ENCODE data around the gene TALDO1. TPM values are rescaled to one million over a fixed set of nuclear protein-coding genes. Genes with fewer than 3 reads are reported as not detected.

TALDO1 gene
- total RNA-seq (100 to 1,000 TPM in 1 of 2 donors, 10 to 100 TPM in 1; 60.4 to 102 TPM), total RNA-seq (36.3 to 108 reads per million in 2 donors)

DNA sequence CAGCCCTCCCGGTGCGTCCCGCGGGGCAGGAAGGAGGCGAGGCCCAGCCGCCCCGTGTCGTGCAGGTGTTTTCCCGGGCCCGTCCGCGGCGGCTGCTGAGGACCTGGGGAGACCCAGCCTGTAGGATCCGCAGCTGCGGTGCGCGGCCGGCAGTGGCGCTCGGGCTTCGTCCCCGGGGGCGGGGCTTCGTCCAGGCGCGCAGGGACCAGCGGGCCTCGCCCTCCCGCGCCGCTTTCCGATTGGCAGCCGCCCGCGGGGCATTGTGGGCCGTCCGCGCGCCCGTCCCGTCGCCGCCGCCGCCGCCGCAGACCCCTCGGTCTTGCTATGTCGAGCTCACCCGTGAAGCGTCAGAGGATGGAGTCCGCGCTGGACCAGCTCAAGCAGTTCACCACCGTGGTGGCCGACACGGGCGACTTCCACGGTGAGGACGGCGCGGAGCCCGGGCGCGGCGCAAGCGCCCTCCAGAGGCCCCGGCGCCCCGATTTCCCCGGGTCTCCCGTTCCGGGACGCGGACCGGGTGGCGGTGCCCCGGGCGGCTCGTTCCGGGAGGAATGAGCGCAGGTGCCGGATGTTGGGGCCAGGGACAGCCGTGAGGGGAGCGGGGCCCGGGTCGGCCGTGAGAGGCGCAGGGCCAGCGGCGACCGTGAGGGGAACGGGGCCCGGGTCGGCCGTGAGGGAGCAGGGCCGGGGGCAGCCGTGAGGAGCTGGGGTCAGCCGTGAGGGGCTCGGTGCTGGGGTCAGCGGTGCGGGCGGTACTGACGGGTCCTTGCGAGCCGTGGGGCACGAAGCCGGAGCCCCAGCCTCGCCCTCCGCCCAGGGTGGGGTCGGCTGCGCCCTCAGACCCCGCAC, at the start of gene TALDO1:
TSS of gene TALDO1 (plus strand) at position 307 of the 849 bp plus-strand sequence. CDS start at position 325, 18 bp downstream.
- ATAC-seq (peak; percentile 88), DNase-seq (peak; percentile 58 to 79 (median 76))
- peak within 1 kb of the TSS; percentile 86 for H3K4me3 Mint-ChIP-seq
- no peaks in the 10 kb centered on the region for H3K36me3 Mint-ChIP-seq (ENCODE audit: low read depth)
- no peaks in the 10 kb centered on the region for H3K27me3 Mint-ChIP-seq
- H3K4me1 Mint-ChIP-seq: peaks cover 8% of the 10 kb centered on the region
- peak within 1 kb of the TSS; percentile 74 for H3K27ac Mint-ChIP-seq
- no peaks in the 10 kb centered on the region for H3K9me3 ChIP-seq (ENCODE audit: control insufficient read depth, low read length, poor library complexity, severe bottlenecking)

DNA sequence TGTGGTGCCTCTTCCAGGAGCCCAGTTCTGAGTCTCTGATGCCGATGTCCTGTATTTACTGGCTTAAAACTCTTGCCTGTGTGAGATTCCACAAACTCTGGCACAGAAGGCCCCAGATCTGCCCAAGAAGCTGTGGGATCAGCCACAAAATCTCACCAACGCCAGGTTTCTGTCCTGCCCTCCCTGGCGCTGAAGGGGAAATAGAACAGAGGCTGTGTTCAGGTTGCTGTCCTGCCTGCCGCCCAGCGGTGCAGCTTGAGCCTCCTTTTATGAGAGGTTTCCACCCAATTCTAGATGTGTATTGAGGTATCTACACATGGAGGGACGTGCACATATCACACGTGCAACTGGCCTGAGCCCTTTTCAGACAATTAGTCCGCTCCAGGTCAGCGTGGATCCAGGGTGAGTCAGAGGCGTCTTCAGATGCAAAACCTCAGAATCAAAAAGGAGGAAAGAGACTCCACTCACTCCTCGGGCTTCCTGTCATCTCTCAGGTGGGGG, 49.4 kb upstream of the TALDO1 start:
- DNase-seq (no peak), ATAC-seq (no peak)
- Mint-ChIP-seq H3K4me1 (peaks cover 18% of the 10 kb centered on the region), H3K36me3 (ENCODE audit: low read depth) (no peaks in the 10 kb centered on the region), H3K4me3 (no peak overlapping the region), H3K27me3 (no peaks in the 10 kb centered on the region), H3K27ac (peak overlapping the region; percentile 24)
- H3K9me3 ChIP-seq (ENCODE audit: control insufficient read depth, low read length, poor library complexity, severe bottlenecking): no peaks in the 10 kb centered on the region

DNA sequence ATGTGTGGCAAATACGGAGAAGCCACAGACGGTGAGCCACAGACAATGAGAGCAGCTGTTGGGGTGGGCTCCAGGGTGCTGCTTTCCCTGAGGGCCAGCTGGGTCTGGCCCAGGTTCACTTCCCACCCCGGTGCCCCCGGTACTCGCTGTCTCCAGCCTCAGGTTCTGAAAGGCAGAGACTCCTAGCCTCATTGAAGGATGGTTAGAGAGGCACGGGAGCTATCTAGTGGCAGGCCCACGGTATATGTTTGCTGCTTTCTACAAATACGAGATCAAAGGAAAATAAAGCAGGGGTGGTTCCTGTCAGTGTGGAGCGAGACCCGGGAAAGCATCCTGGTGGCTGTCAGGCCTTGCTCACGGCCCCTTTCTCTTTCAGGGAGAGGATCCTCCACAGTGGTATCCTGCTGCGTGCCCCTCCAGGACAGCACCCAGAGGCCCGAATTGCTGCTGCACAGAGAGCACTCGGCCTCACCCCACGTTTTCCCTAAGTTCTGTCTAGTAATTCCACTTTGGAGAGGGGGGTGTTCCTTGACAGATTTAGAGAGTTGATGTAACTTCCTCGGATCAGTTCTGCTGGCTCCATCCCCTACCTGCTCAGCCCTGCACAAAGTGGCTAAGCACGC, 48.7 kb upstream of the TALDO1 start:
- H3K36me3 Mint-ChIP-seq (ENCODE audit: low read depth): no peaks in the 10 kb centered on the region
- no peak overlapping the region for H3K27ac Mint-ChIP-seq
- peaks cover 11% of the 10 kb centered on the region for H3K4me1 Mint-ChIP-seq
- H3K27me3 Mint-ChIP-seq: no peaks in the 10 kb centered on the region
- H3K4me3 Mint-ChIP-seq: no peak overlapping the region
- no peak for DNase-seq
- no peaks in the 10 kb centered on the region for H3K9me3 ChIP-seq (ENCODE audit: control insufficient read depth, low read length, poor library complexity, severe bottlenecking)
- ATAC-seq: no peak

DNA sequence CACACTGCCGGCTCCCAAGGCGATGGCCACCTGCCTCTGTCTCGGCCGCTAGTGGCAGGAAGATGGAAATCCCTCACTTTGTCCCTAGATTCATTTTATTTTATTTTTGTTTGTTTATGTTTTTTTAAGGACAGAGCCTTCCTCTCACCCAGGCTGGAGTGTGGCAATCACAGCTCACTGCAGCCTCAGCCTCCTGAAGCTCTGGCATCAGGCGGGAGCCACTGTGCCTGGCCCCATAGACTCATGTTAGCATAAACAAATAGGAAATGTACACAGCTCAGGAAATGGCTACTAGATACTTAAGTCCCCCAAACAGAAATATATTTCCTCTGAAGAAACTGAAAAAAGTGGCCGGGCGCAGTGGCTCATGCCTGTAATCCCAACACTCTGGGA, 48.2 kb upstream of the TALDO1 start:
- Mint-ChIP-seq H3K27me3 (no peaks in the 10 kb centered on the region), H3K4me3 (no peak overlapping the region), H3K4me1 (peaks cover 9% of the 10 kb centered on the region), H3K27ac (no peak overlapping the region), H3K36me3 (ENCODE audit: low read depth) (no peaks in the 10 kb centered on the region)
- DNase-seq (no peak), ATAC-seq (no peak)
- no peaks in the 10 kb centered on the region for H3K9me3 ChIP-seq (ENCODE audit: control insufficient read depth, low read length, poor library complexity, severe bottlenecking)

DNA sequence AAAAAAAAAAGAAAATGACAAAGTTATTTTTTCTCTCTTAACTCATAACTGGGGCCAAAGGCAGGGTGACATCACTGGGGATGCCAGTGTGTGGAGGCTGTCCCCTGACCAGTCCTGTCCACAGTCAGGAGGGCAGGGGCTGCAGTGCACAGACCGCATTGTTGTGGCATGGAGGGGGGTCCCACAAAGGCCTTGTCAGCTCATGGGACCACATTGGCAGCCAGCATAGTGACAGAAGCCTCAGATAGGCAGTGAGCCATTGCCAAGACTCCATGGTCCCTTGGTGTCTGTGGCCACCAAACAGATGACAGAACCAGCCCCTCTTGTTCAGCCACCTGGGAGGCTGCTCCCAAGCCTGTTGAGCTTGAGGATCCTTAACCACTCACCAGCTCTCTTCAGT, 47.5 kb upstream of the TALDO1 start:
- no peak for DNase-seq
- ATAC-seq: no peak
- no peaks in the 10 kb centered on the region for H3K36me3 Mint-ChIP-seq (ENCODE audit: low read depth)
- peaks cover 9% of the 10 kb centered on the region for H3K4me1 Mint-ChIP-seq
- H3K4me3 Mint-ChIP-seq: no peak overlapping the region
- H3K27me3 Mint-ChIP-seq: no peaks in the 10 kb centered on the region
- no peaks in the 10 kb centered on the region for H3K9me3 ChIP-seq (ENCODE audit: control insufficient read depth, low read length, poor library complexity, severe bottlenecking)
- no peak overlapping the region for H3K27ac Mint-ChIP-seq

DNA sequence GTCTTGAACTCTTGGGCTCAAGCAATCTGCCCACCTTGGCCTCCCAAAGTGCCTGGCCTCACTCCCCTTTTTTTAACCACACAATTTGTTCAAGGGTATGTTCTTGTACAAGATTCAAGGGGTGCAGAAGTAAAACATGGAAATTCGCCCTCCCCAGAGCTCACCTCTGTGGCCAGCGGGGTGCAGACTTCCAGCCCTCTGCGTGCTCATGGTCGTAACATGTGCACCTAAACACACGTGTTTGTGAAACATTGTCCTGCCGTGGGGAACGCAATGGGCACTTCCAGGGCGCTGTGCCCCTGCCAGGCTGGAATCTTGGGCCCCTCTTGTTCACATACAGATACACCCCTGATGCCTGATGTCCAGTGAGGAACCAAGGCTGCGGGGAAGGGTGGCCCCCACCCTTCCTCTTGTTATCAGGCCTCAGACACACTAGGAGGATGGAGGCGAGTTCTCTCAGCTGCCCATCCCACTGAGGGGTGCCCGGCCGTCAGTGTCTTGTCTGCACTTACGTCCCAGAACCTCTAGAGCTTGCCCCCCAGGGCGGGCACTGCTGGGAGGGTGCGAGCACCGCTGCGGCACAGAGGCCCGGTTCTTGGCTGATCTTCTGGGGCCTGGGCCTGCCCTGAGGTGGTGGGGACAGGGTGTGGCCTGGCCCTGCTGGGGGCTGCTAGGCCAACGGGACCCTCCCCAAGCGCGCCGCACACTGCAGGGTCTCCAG, 45.4 kb upstream of the TALDO1 start:
- peaks cover 8% of the 10 kb centered on the region for H3K4me1 Mint-ChIP-seq
- no peak overlapping the region for H3K27ac Mint-ChIP-seq
- H3K36me3 Mint-ChIP-seq (ENCODE audit: low read depth): no peaks in the 10 kb centered on the region
- DNase-seq (no peak), ATAC-seq (no peak)
- H3K4me3 Mint-ChIP-seq: no peak overlapping the region
- no peaks in the 10 kb centered on the region for H3K27me3 Mint-ChIP-seq
- H3K9me3 ChIP-seq (ENCODE audit: control insufficient read depth, low read length, poor library complexity, severe bottlenecking): no peaks in the 10 kb centered on the region

DNA sequence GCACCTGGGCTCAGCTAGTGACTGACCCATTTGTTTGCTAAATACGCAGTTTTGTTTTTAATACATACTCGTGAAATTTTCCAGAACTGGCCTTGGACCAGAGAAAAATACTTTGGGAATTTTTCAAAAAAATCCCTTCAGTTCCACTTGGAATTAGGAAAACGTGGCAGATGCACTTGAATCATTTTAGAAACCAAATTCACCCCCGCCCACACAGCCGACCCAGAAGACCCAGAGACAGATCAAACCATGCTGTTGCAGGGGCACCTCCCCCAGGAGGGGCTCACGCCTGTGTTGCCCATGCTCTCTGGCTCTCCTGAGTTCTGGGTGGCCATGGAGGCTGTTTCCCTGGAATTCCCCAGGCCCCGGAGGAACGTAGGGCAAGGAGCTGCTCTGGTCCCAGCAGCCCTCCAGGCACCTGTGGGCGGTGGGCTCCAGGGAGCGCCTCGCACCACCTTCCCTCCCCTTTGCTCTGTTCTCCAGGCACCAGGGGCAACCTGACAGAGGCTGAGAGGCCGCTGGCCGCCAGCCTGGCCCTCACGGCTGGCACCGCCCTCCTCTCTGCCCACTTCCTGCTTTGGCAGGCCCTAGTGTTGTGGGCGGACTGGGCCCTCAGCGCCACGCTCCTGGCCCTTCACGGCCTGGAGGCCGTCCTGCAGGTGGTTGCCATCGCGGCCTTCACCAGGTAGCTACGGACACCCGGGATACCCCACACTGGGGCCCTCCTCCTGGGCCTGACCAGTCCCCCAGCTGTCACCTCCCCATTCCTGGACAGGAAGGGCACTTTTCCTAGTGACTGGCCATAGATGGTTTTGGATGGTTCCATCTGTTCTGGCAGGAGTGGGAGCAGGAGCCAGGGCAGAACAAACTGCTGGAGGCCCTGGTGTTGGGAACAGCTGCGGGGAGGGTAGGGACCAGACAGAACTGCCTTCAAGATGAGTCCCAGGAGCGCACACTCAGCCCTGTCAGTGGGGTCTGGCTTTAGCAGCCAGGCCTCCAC, 44.5 kb upstream of the TALDO1 start:
- H3K4me1 Mint-ChIP-seq: peaks cover 5% of the 10 kb centered on the region
- H3K27me3 Mint-ChIP-seq: peaks cover 8% of the 10 kb centered on the region
- no peak overlapping the region for H3K27ac Mint-ChIP-seq
- H3K4me3 Mint-ChIP-seq: no peak overlapping the region
- H3K9me3 ChIP-seq (ENCODE audit: control insufficient read depth, low read length, poor library complexity, severe bottlenecking): no peaks in the 10 kb centered on the region
- no peaks in the 10 kb centered on the region for H3K36me3 Mint-ChIP-seq (ENCODE audit: low read depth)
- no peak for DNase-seq
- no peak for ATAC-seq

DNA sequence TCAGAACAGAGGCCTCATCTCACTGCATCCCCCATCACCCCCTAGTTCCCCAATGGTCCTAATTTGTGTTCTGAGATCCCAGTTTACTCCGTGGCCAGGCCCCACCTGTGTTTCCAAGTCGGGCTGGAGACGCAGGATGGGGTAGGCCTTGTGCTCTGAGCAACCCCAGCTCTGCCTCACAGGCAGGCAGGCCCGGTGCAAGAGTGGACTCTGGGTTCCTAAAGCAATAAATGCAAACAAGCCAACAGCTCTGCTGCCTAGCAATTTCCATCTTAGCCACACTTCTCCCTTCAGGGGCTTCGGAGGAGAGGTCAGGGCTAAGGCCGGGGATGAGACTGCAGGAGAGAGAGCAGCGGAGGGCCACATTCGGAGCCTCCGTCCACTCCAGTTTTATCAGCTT, 43.8 kb upstream of the TALDO1 start:
- no peaks in the 10 kb centered on the region for H3K36me3 Mint-ChIP-seq (ENCODE audit: low read depth)
- H3K27ac Mint-ChIP-seq: no peak overlapping the region
- H3K9me3 ChIP-seq (ENCODE audit: control insufficient read depth, low read length, poor library complexity, severe bottlenecking): no peaks in the 10 kb centered on the region
- peaks cover 3% of the 10 kb centered on the region for H3K4me1 Mint-ChIP-seq
- peaks cover 11% of the 10 kb centered on the region for H3K27me3 Mint-ChIP-seq
- ATAC-seq: no peak
- no peak for DNase-seq
- no peak overlapping the region for H3K4me3 Mint-ChIP-seq

DNA sequence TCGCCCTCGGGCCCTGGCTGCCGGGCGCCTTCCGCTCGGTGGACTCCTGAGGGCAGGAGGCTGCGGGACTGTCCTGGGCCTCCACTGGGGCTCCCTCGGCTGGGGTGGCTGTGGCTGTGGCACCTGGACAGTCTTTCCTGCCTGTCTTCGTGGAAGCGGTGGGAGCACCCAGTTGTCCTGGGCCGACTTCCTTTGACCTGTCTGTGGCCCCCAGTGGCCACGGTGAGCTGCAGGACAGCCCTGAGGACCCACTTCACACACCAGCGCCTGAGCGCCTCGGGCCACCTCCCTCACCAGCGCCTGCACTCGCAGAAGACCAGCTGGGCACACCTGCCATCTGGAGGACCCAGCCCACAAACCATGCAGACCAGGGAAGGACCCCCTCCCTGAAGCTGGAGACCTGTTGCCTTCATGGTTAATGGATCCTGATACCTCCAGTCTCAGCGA, 43.0 kb upstream of the TALDO1 start:
- no peaks in the 10 kb centered on the region for H3K9me3 ChIP-seq (ENCODE audit: control insufficient read depth, low read length, poor library complexity, severe bottlenecking)
- H3K4me3 Mint-ChIP-seq: no peak overlapping the region
- ATAC-seq (no peak), DNase-seq (no peak)
- H3K4me1 Mint-ChIP-seq: peaks cover 3% of the 10 kb centered on the region
- no peaks in the 10 kb centered on the region for H3K36me3 Mint-ChIP-seq (ENCODE audit: low read depth)
- peaks cover 11% of the 10 kb centered on the region for H3K27me3 Mint-ChIP-seq
- no peak overlapping the region for H3K27ac Mint-ChIP-seq

DNA sequence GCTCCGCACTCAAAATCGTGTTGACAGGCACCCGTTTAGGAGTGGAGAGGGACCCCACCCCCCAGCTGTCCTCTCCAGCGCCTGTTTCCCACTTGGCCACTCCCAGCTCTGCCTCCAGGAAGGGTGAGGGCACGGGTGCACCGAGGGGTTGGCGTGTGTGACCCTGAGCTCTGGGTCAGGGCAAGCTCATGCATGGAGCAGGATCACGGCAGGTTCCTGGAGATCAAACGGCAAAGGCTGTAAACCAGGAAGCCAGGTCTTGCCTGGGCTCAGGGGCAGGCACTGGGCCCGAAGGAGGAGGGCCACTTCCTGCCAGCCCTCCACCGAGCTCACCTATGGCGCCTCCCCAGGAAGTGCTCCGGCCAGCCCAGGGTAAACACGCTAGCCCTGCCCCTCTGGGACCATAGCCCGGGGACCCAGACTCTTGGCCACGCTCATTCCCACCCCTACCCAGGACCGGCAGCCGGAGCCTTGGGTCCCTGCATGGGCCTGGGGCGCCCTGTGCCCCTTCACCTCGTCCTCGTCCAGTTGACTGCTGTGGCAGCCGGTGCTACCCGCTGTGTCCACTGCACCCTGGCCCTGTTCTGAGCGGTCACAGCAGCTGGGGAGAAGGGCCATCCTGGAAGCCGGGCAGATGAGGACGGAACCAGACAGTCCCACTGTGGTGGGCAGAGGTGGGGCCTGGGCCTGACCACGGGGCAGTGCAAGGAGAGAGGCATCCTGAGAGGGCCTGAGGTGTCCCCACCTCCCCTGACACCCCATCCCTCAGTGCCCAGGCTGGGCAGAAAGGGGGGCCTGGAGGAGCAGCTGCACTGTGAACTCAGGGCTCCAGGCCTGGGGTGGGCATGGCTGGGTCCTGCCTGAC, 42.3 kb upstream of the TALDO1 start:
- H3K4me1 Mint-ChIP-seq: peaks cover 3% of the 10 kb centered on the region
- ATAC-seq (no peak), DNase-seq (no peak)
- H3K36me3 Mint-ChIP-seq (ENCODE audit: low read depth): no peaks in the 10 kb centered on the region
- peak overlapping the region; percentile 33 for H3K4me3 Mint-ChIP-seq
- H3K9me3 ChIP-seq (ENCODE audit: control insufficient read depth, low read length, poor library complexity, severe bottlenecking): no peaks in the 10 kb centered on the region
- no peak overlapping the region for H3K27ac Mint-ChIP-seq
- H3K27me3 Mint-ChIP-seq: peaks cover 11% of the 10 kb centered on the region

DNA sequence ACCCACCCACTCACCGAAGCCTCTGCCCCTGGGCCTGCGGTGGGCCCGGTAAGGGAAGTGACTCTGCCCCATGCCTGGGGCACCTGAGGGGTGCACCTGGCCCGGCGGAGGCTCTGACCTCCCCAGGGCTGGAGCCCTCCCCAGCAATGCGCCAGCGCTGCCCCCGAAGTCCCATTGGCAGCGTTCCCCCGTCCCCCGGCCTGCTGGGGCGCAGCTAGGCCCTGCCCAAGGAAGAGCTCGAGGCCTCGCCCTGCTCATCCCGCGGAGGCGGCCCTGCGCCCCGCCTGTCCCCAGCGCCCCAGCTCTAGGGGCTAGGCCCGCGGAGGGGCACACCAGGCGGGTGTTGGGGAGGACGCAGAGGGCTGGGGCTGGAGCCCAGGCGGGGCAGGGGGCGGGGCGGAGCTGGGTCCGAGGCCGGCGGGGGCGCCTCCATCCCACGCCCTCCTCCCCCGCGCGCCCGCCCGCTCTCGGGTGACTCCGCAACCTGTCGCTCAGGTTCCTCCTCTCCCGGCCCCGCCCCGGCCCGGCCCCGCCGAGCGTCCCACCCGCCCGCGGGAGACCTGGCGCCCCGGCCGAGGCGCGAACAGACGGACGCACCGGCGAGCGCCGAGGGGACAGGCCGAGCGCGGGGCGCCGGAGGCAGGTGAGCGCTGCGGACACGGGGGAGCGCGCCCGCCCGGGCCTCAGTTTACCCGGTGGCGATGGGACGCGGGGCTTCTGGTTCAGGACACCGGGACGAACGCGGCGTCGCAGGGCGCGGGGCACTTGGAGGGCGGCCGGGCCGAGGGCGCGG, 41.4 kb upstream of the TALDO1 start, which contains the start of gene EPS8L2:
TSS of gene EPS8L2 (plus strand) at position 586 of the 793 bp plus-strand sequence. CDS start 3,177 bp downstream, outside the sequence.
- H3K9me3 ChIP-seq (ENCODE audit: control insufficient read depth, low read length, poor library complexity, severe bottlenecking): no peaks in the 10 kb centered on the region
- DNase-seq (no peak), ATAC-seq (peak; percentile 49)
- peaks cover 16% of the 10 kb centered on the region for H3K27me3 Mint-ChIP-seq
- H3K36me3 Mint-ChIP-seq (ENCODE audit: low read depth): no peaks in the 10 kb centered on the region
- no peak within 1 kb of the TSS for H3K27ac Mint-ChIP-seq
- H3K4me3 Mint-ChIP-seq: peak within 1 kb of the TSS; percentile 77
- peaks cover 7% of the 10 kb centered on the region for H3K4me1 Mint-ChIP-seq
